ENCODE measurements around the gene IL1RAP.

IL1RAP gene

DNA sequence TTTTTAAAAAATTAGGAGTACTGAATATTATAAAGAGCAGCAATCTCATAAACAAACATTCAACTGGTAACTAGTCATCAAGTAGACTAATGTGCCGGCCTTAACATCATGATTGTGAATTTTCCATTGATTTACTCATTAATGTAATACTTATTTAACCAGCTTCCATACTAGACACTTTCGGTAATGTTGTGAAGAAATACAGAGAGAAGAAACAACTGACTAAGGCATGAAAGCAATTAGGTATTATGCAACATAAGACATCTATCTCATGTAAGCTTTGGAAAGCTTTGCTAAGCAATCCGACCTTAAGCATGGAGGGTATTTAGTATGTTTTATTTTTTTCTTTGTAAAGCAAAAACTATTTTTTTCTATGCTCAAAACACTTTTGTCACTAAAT lies 108.0 kb downstream of the IL1RAP start:
- TF ChIP-seq GABPA (IDR thresholded peaks at IDR 0.05; ENCODE audit: low read depth) (no peak), POLR2AphosphoS5 (IDR thresholded peaks at IDR 0.05; ENCODE audit: low read depth) (no peak), SPI1 (IDR thresholded peaks at IDR 0.05; ENCODE audit: borderline replicate concordance, low read depth) (no peak)
- TF ChIP-seq, protein P1, sequence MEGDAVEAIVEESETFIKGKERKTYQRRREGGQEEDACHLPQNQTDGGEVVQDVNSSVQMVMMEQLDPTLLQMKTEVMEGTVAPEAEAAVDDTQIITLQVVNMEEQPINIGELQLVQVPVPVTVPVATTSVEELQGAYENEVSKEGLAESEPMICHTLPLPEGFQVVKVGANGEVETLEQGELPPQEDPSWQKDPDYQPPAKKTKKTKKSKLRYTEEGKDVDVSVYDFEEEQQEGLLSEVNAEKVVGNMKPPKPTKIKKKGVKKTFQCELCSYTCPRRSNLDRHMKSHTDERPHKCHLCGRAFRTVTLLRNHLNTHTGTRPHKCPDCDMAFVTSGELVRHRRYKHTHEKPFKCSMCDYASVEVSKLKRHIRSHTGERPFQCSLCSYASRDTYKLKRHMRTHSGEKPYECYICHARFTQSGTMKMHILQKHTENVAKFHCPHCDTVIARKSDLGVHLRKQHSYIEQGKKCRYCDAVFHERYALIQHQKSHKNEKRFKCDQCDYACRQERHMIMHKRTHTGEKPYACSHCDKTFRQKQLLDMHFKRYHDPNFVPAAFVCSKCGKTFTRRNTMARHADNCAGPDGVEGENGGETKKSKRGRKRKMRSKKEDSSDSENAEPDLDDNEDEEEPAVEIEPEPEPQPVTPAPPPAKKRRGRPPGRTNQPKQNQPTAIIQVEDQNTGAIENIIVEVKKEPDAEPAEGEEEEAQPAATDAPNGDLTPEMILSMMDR (IDR thresholded peaks at IDR 0.05; ENCODE audit: insufficient read depth, low read length): no peak
- TF ChIP-seq, protein P2, sequence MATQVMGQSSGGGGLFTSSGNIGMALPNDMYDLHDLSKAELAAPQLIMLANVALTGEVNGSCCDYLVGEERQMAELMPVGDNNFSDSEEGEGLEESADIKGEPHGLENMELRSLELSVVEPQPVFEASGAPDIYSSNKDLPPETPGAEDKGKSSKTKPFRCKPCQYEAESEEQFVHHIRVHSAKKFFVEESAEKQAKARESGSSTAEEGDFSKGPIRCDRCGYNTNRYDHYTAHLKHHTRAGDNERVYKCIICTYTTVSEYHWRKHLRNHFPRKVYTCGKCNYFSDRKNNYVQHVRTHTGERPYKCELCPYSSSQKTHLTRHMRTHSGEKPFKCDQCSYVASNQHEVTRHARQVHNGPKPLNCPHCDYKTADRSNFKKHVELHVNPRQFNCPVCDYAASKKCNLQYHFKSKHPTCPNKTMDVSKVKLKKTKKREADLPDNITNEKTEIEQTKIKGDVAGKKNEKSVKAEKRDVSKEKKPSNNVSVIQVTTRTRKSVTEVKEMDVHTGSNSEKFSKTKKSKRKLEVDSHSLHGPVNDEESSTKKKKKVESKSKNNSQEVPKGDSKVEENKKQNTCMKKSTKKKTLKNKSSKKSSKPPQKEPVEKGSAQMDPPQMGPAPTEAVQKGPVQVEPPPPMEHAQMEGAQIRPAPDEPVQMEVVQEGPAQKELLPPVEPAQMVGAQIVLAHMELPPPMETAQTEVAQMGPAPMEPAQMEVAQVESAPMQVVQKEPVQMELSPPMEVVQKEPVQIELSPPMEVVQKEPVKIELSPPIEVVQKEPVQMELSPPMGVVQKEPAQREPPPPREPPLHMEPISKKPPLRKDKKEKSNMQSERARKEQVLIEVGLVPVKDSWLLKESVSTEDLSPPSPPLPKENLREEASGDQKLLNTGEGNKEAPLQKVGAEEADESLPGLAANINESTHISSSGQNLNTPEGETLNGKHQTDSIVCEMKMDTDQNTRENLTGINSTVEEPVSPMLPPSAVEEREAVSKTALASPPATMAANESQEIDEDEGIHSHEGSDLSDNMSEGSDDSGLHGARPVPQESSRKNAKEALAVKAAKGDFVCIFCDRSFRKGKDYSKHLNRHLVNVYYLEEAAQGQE (IDR thresholded peaks at IDR 0.05; ENCODE audit: insufficient replicate concordance, low read depth): no peak
- peak in 1 of 2 experiments; percentile 78 for DNase-seq (ENCODE audit: low read depth in 1 of 2, low spot score in 1 of 2)
- Histone ChIP-seq H3K27ac (replicated peaks) (peak overlapping the region; percentile 99), H3K4me3 (replicated peaks; ENCODE audit: insufficient read depth, low read length) (no peak overlapping the region), H3K27me3 (ENCODE audit: insufficient read depth, poor library complexity, severe bottlenecking) (no peaks in the 10 kb centered on the region)

DNA sequence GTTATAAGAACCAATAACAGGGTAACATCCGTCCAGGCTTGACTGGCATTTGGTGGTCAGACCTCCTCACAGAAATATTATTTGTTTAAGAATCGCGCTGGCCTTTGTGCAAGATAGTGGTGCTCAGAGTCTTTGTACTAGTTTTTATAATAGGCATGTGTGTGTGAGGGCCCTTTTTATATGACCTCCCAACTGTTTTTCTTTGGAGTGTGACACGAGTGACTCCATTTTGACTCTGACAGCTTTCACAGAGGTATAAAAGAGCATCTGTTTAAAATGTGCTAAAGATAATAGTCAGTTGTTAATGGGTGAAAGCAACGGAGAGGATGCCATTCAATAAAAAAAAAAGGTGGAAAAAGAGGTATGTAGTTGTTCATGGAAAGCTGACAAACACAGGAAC lies 110.4 kb downstream of the IL1RAP start:
- no peak for DNase-seq (ENCODE audit: low read depth in 1 of 2, low spot score in 1 of 2)
- Histone ChIP-seq H3K4me3 (replicated peaks; ENCODE audit: insufficient read depth, low read length) (no peak overlapping the region), H3K27ac (replicated peaks) (no peak overlapping the region), H3K27me3 (ENCODE audit: insufficient read depth, poor library complexity, severe bottlenecking) (no peaks in the 10 kb centered on the region)
- no peak for TF ChIP-seq GABPA (IDR thresholded peaks at IDR 0.05; ENCODE audit: low read depth)
- TF ChIP-seq, protein P1 (IDR thresholded peaks at IDR 0.05; ENCODE audit: insufficient read depth, low read length): no peak
- TF ChIP-seq POLR2AphosphoS5 (IDR thresholded peaks at IDR 0.05; ENCODE audit: low read depth): no peak

DNA sequence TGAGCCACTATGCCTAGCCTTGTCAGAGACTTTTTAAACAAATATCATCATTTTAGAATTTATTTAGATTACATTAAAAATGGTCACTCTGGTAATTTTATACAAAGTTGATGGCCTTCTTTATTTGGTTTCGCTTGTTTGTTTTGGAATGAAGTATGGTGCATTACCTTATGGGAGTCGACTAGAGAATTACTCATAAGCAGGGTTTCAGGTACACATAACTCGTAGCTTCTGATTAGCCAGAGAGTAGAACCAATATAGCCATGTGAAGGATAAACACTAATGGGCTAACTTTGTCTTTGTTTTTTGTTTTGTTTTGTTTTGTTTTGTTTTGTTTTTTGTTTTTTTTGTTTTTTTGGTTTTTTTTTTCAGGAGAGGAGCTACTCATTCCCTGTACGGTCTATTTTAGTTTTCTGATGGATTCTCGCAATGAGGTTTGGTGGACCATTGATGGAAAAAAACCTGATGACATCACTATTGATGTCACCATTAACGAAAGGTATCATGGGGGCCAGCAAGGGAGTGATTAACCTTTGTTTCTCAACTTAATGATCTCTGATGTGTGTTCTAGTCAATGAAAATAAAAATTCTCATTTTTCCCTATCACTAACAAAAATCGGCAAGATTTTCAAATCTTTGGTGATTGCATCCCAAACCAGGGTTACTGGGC lies 113.2 kb downstream of the IL1RAP start:
- no peak overlapping the region for H3K27ac ChIP-seq (replicated peaks)
- no peak for DNase-seq (ENCODE audit: low read depth in 1 of 2, low spot score in 1 of 2)
- TF ChIP-seq, protein P2 (IDR thresholded peaks at IDR 0.05; ENCODE audit: insufficient replicate concordance, low read depth): no peak
- TF ChIP-seq SPI1 (IDR thresholded peaks at IDR 0.05; ENCODE audit: borderline replicate concordance, low read depth) (no peak), POLR2AphosphoS5 (IDR thresholded peaks at IDR 0.05; ENCODE audit: low read depth) (no peak), GABPA (IDR thresholded peaks at IDR 0.05; ENCODE audit: low read depth) (no peak)
- TF ChIP-seq, protein P1 (IDR thresholded peaks at IDR 0.05; ENCODE audit: insufficient read depth, low read length): no peak
- H3K27me3 ChIP-seq (ENCODE audit: insufficient read depth, poor library complexity, severe bottlenecking): no peaks in the 10 kb centered on the region
- H3K4me3 ChIP-seq (replicated peaks; ENCODE audit: insufficient read depth, low read length): no peak overlapping the region

DNA sequence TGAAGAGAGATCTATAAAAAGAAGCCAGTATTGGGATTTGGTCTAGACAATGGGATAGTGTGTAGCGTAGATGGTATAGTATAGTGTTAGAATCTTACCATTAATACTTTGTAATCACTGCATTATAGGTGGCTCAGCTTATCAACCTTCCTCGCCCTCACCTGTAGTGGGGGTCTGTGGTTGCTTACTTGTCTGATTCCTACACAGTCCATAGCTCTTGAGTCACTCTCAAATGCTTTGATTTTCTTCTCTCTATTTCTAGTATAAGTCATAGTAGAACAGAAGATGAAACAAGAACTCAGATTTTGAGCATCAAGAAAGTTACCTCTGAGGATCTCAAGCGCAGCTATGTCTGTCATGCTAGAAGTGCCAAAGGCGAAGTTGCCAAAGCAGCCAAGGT lies 115.2 kb downstream of the IL1RAP start:
- Histone ChIP-seq H3K27me3 (ENCODE audit: insufficient read depth, poor library complexity, severe bottlenecking) (no peaks in the 10 kb centered on the region), H3K27ac (replicated peaks) (no peak overlapping the region), H3K4me3 (replicated peaks; ENCODE audit: insufficient read depth, low read length) (no peak overlapping the region)
- TF ChIP-seq, protein P1 (IDR thresholded peaks at IDR 0.05; ENCODE audit: insufficient read depth, low read length): no peak
- TF ChIP-seq GABPA (IDR thresholded peaks at IDR 0.05; ENCODE audit: low read depth): no peak
- TF ChIP-seq, protein P2 (IDR thresholded peaks at IDR 0.05; ENCODE audit: insufficient replicate concordance, low read depth): no peak
- TF ChIP-seq POLR2AphosphoS5 (IDR thresholded peaks at IDR 0.05; ENCODE audit: low read depth): no peak
- no peak for TF ChIP-seq SPI1 (IDR thresholded peaks at IDR 0.05; ENCODE audit: borderline replicate concordance, low read depth)
- no peak for DNase-seq (ENCODE audit: low read depth in 1 of 2, low spot score in 1 of 2)
